ENCODE results near the gene CAPG.

Gene CAPG

DNA sequence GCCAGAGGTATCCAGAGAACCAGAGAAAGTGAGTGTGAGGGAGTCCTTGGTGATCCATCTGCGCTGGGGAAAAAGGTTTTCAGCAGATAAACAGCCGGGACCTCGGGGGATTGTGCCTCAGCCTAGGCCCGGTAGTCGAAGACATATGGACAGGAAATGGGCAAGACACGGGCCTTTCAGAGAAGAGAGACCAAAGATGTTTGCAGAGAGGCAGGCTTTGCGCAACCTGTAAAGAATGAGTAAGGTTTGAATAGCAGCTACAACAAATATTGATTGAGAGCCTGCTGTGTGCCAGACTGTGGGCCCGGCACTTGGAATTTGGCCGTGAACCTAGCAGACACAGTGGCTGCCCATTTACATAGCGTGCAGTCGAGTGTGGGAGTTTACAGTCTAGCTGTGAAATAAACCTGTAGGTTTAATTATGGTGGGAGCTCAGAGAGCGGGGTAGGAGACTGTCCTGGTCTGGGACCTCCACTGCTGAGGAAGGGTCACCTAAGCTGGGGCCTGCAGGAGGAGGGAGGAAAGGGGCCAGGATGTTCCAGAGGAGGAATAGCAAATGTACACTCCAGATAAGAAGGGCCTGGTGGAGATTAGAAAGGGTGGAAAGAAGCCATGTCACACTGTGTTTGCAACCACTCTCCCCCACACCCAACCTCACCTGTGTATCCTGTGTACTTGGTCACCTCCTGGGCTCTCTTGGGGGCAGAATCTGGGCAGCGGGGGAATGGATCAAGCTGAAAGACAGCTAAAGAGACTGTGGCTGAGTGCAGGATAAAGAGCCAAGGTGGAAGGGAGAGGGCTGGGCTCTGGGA lies 11.3 kb upstream of the CAPG start:
- Histone ChIP-seq H3K4me3 (no peak overlapping the region), H3K4me1 (peaks cover 0 to 33% (median 27%) of the 10 kb centered on the region in 4 donors), H3K27ac (peak overlapping the region; percentile 91 to 99), H3K9me3 (no peaks in the 10 kb centered on the region), H3K36me3 (no peaks in the 10 kb centered on the region), H3K27me3 (no peaks in the 10 kb centered on the region)
- DNase-seq: no peak
- TF ChIP-seq, protein P1, sequence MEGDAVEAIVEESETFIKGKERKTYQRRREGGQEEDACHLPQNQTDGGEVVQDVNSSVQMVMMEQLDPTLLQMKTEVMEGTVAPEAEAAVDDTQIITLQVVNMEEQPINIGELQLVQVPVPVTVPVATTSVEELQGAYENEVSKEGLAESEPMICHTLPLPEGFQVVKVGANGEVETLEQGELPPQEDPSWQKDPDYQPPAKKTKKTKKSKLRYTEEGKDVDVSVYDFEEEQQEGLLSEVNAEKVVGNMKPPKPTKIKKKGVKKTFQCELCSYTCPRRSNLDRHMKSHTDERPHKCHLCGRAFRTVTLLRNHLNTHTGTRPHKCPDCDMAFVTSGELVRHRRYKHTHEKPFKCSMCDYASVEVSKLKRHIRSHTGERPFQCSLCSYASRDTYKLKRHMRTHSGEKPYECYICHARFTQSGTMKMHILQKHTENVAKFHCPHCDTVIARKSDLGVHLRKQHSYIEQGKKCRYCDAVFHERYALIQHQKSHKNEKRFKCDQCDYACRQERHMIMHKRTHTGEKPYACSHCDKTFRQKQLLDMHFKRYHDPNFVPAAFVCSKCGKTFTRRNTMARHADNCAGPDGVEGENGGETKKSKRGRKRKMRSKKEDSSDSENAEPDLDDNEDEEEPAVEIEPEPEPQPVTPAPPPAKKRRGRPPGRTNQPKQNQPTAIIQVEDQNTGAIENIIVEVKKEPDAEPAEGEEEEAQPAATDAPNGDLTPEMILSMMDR (IDR thresholded peaks at IDR 0.05): no peak
- intact Hi-C loops (cut with DNase I; ENCODE audit: low total_unique reads): loop anchor here (2.0 kb wide), 1 partner anchor 131 kb away; no protein-coding TSS in a partner anchor

DNA sequence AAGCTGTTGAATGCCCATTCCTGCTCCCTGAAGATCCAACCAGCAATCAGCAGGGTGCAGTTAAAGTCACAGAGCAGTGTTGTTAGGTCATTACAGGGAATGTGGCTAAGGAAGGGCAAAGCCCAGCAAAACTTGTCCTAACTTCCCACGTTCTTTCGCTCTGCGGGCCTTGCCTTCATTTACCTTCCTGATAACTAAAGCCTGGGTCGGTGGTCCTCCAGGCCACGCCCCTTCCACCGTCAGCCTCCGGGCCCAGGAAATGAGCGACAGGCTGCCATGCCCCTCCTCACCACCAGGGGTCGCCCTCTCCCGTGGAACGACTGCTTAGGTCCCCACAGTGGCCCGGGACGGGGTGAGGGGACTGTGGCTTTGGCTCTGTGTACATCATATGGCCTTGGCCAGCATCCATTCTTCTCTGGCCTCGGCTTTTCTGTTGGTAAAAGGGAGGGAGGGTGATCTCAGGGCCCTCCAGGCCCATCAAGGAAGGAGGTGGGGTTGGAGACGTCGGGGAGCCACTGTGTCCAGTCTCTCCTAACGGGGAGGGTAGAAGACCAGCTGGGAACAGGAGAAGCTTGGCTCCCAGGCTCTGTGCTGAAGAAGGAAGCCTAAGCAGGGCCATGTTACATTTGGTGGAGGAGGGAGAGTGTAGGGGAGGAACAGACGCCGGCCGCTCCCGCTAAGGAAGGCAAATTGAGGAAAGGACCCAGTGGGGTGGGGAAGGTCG lies 10.5 kb upstream of the CAPG start:
- no peaks in the 10 kb centered on the region for H3K36me3 ChIP-seq
- H3K27me3 ChIP-seq: no peaks in the 10 kb centered on the region
- DNase-seq: peak; percentile 82 to 91
- H3K4me3 ChIP-seq: peak overlapping the region in 1 of 2 donors; percentile 35
- no peaks in the 10 kb centered on the region for H3K9me3 ChIP-seq
- TF ChIP-seq, protein P1 (IDR thresholded peaks at IDR 0.05): peak; percentile 99 to 100
- intact Hi-C loops (cut with DNase I; ENCODE audit: low total_unique reads): loop anchor here (2.0 kb wide), 1 partner anchor 132 kb away; no protein-coding TSS in a partner anchor
- H3K4me1 ChIP-seq: peaks cover 0 to 33% (median 27%) of the 10 kb centered on the region in 4 donors
- H3K27ac ChIP-seq: peak overlapping the region; percentile 91 to 99

GRCh38 chr2:85419009-85419675 lies 9.0 kb upstream of the CAPG start:
- peak overlapping the region; percentile 63 to 81 for H3K4me3 ChIP-seq
- DNase-seq: no peak
- H3K27ac ChIP-seq: peak overlapping the region; percentile 91 to 99
- H3K4me1 ChIP-seq: peaks cover 0 to 36% (median 30%) of the 10 kb centered on the region in 4 donors
- no peaks in the 10 kb centered on the region for H3K36me3 ChIP-seq
- intact Hi-C loops (cut with DNase I; ENCODE audit: low total_unique reads): no loop called here
- TF ChIP-seq, protein P1 (IDR thresholded peaks at IDR 0.05): no peak
- H3K27me3 ChIP-seq: no peaks in the 10 kb centered on the region
- H3K9me3 ChIP-seq: no peaks in the 10 kb centered on the region

DNA sequence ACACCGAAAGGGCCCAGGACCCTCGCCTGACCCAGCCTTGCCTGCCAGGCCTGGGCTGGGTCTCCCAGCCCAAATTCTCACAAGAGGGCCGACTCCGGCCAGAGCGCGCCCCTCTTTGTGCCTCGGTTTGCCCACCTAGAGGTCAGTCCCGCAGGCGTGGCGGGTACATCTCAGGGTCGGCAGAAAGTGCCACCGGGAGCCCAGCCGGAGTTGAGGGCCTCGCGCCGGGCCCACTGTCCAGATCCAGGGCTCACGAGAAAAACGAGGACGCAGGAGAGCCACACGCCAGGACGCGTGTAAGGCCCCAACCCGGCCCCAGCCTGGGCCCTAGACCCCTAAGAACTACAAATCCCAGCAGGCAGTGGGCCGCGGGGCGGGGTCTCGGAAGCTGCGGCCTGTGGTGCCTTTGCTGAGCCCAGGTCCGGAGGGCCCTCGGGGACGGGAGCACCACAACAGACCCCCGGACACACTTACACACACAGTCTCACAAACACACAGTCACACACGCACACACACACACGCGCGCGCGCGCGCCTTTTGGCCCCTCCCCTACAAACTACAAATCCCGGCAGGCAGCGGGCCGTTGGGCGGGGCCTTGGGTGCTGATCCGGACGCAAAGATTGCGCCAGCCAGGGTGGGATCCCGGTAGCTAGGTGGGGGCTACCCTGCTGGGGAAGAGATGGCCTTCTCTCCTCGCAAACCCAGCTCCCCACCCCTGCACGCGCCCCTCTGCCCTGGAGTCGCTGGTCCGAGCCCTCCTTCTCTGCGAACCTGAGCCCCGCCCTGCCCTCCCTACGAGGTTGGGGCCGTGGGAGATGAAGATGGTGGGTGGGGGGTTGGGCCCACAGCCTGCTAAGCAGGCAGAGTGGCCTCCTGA lies 8.2 kb upstream of the CAPG start, which contains the start of gene SH2D6:
Gene SH2D6 (plus strand): TSS at position 583 of the 877 bp plus-strand sequence. CDS start 10,752 bp downstream, outside the sequence.
- Histone ChIP-seq H3K27ac (peak within 1 kb of the TSS; percentile 91 to 99), H3K27me3 (no peaks in the 10 kb centered on the region), H3K36me3 (no peaks in the 10 kb centered on the region), H3K4me3 (peak within 1 kb of the TSS; percentile 63 to 81), H3K4me1 (peaks cover 0 to 44% (median 33%) of the 10 kb centered on the region in 4 donors), H3K9me3 (no peaks in the 10 kb centered on the region)
- DNase-seq: peak; percentile 87 to 91
- intact Hi-C loops (cut with DNase I; ENCODE audit: low total_unique reads): no loop called here
- TF ChIP-seq, protein P1 (IDR thresholded peaks at IDR 0.05): no peak
